Activated CD8-positive, alpha-beta memory T cell treated with anti-CD3 and anti-CD28 coated beads for 36 hours (primary cell): ENCODE measurements around the gene INSRR. TPM values are rescaled to one million over a fixed set of nuclear protein-coding genes. Genes with fewer than 3 reads are reported as not detected.

Experiments used
- total RNA-seq, 2 experiments: library from RNA; stranded (reverse); gene quantifications; one replicate each; pipeline ENCODE4 v1.2.3, GENCODE V29; 2021

The INSRR gene
- total RNA-seq, 2 experiments from 2014 or later: not detected

Other genes with a start within 250 kb of the INSRR start
- not detected for gene HAPLN2, start 239.7 kb downstream of the INSRR start, total RNA-seq
- gene BCAN, start 217.0 kb downstream of the INSRR start, total RNA-seq: not detected
- gene NES, start 181.7 kb downstream of the INSRR start, total RNA-seq: not detected
- gene CRABP2, start 153.5 kb downstream of the INSRR start, total RNA-seq: under 1 TPM; 0.78 to 0.89 TPM
- 10 to 100 TPM; 29.0 to 33.3 TPM for gene METTL25B, start 130.6 kb downstream of the INSRR start, total RNA-seq
- gene ISG20L2, start 130.4 kb downstream of the INSRR start, total RNA-seq: 10 to 100 TPM; 69.9 to 78.5 TPM
- gene MRPL24, start 118.0 kb downstream of the INSRR start, total RNA-seq: 100 to 1,000 TPM; 115 to 122 TPM
- gene HDGF, start 107.4 kb downstream of the INSRR start, total RNA-seq: 100 to 1,000 TPM; 303 to 315 TPM
- gene PRCC, start 91.6 kb downstream of the INSRR start, total RNA-seq: 10 to 100 TPM; 90.3 to 99.2 TPM
- 100 to 1,000 TPM; 233 to 237 TPM for gene SH2D2A, start 42.3 kb downstream of the INSRR start, total RNA-seq
- 1 to 10 TPM; 3.5 to 3.6 TPM for gene NTRK1, start 1.7 kb upstream of the INSRR start, total RNA-seq
- gene PEAR1, start 34.6 kb upstream of the INSRR start, total RNA-seq: under 1 TPM in 1 of 2 experiments, not detected in 1; 0.04 TPM
- not detected for gene LRRC71, start 61.5 kb upstream of the INSRR start, total RNA-seq
- gene ARHGEF11, start 186.6 kb upstream of the INSRR start, total RNA-seq: 1 to 10 TPM; 1.3 to 2.1 TPM
- gene ETV3L, start 240.7 kb upstream of the INSRR start, total RNA-seq: not detected